CD14-positive monocyte (primary cell): ENCODE data around the gene BCL2L14. TPM values are rescaled to one million over a fixed set of nuclear protein-coding genes. Genes with fewer than 3 reads are reported as not detected.

Experiments used
- DNase-seq, 3 donors: peaks; one replicate each; pipeline ENCODE4 v3.0.0-alpha.2; 2011 to 2022
- H2AFZ ChIP-seq: 2 replicates; pipeline ENCODE4 v1.6.0; 2012; ENCODE audit warnings: mild to moderate bottlenecking, low read depth, low read length, inconsistent platforms; ENCODE audit not compliant: insufficient read depth, poor library complexity, severe bottlenecking
- H3K27ac ChIP-seq, 2 donors: 1 replicate in 1 of 2; 2 replicates in 1 of 2; pipeline ENCODE4 v1.5.1; 2012 to 2013; ENCODE audit warnings: low read length in 2 of 2, control low read depth in 1 of 2, inconsistent platforms in 1 of 2, low read depth in 1 of 2, mild to moderate bottlenecking in 1 of 2
- H3K27me3 ChIP-seq, 2 donors: one replicate each; pipeline versions ENCODE4 v1.6.0 to v1.6.1; 2011 to 2013; ENCODE audit warnings: low read length in 2 of 2; ENCODE audit not compliant: control insufficient read depth in 2 of 2, insufficient read depth in 2 of 2
- H3K36me3 ChIP-seq, 2 donors: replicated peaks in 1 of 2; 1 replicate in 1 of 2; 2 replicates in 1 of 2; pipeline versions ENCODE4 v1.5.1 to v1.6.1; 2012 to 2013; ENCODE audit warnings: low read length in 2 of 2, control low read depth in 1 of 2, inconsistent platforms in 1 of 2, mild to moderate bottlenecking in 1 of 2; ENCODE audit not compliant: insufficient read depth in 2 of 2, control insufficient read depth in 1 of 2
- H3K4me1 ChIP-seq, 2 donors: 1 replicate in 1 of 2; 2 replicates in 1 of 2; pipeline versions ENCODE4 v1.5.1 to v1.6.1; 2012 to 2013; ENCODE audit warnings: low read length in 2 of 2, control low read depth in 1 of 2, inconsistent platforms in 1 of 2, mild to moderate bottlenecking in 1 of 2, moderate library complexity in 1 of 2; ENCODE audit not compliant: insufficient read depth in 2 of 2, control insufficient read depth in 1 of 2
- H3K4me2 ChIP-seq: replicated peaks from 2 replicates; pipeline ENCODE3; 2012; ENCODE audit warnings: low read length, moderate library complexity, mild to moderate bottlenecking; ENCODE audit not compliant: poor library complexity, severe bottlenecking; ENCODE audit errors: extremely low read depth
- H3K4me3 ChIP-seq, 3 experiments: fragments of 200-600 bp in 1 of 3; sonication (generic) in 1 of 3; replicated peaks in 1 of 3; 1 replicate in 2 of 3; 2 replicates in 1 of 3; pipeline ENCODE4 v1.5.1; 2011 to 2013; ENCODE audit warnings: low read length in 3 of 3, mild to moderate bottlenecking in 3 of 3, control low read depth in 2 of 3, low read depth in 2 of 3, inconsistent platforms in 1 of 3, moderate library complexity in 1 of 3
- H3K79me2 ChIP-seq: 2 replicates; pipeline ENCODE4 v1.6.0; 2012; ENCODE audit warnings: mild to moderate bottlenecking, control low read depth, inconsistent platforms, low read length, moderate library complexity; ENCODE audit not compliant: insufficient read depth
- H3K9ac ChIP-seq: 2 replicates; pipeline ENCODE4 v1.6.0; 2017; ENCODE audit warnings: low read length, mild to moderate bottlenecking; ENCODE audit not compliant: insufficient read depth, poor library complexity, severe bottlenecking
- H3K9me3 ChIP-seq, 2 donors: replicated peaks in 1 of 2; 1 replicate in 1 of 2; 2 replicates in 1 of 2; pipeline versions ENCODE4 v1.5.1 to v1.6.1; 2012 to 2013; ENCODE audit warnings: low read length in 2 of 2, control low read depth in 1 of 2; ENCODE audit not compliant: control insufficient read depth in 1 of 2, insufficient read depth in 1 of 2
- H4K20me1 ChIP-seq: 2 replicates; pipeline ENCODE4 v1.6.0; 2012; ENCODE audit warnings: mild to moderate bottlenecking, low read length, control low read depth, moderate library complexity; ENCODE audit not compliant: insufficient read depth
- H3K27ac Mint-ChIP-seq, 7 donors: one replicate each; pipeline ENCODE4 v1.8.0; 2020; ENCODE audit warnings: mild to moderate bottlenecking in 7 of 7, mixed read lengths in 7 of 7, moderate library complexity in 6 of 7, inconsistent platforms in 2 of 7
- H3K27me3 Mint-ChIP-seq, 3 donors: one replicate each; pipeline ENCODE4 v1.8.0; 2021 to 2022; ENCODE audit warnings: low read depth in 3 of 3, mild to moderate bottlenecking in 3 of 3, mixed read lengths in 3 of 3, moderate library complexity in 3 of 3, inconsistent platforms in 1 of 3
- H3K36me3 Mint-ChIP-seq, 2 donors: one replicate each; pipeline ENCODE4 v1.8.0; 2020; ENCODE audit warnings: mixed read lengths in 2 of 2, inconsistent platforms in 1 of 2, mild to moderate bottlenecking in 1 of 2
- H3K4me1 Mint-ChIP-seq: one replicate; pipeline ENCODE4 v1.8.0; 2020; ENCODE audit warnings: mild to moderate bottlenecking, mixed read lengths
- H3K4me3 Mint-ChIP-seq, 2 donors: one replicate each; pipeline ENCODE4 v1.8.0; 2020; ENCODE audit warnings: mild to moderate bottlenecking in 2 of 2, mixed read lengths in 2 of 2, moderate library complexity in 1 of 2
- H3K9me3 Mint-ChIP-seq, 7 donors: one replicate each; pipeline ENCODE4 v1.8.0; 2020 to 2022; ENCODE audit warnings: mixed read lengths in 7 of 7, mild to moderate bottlenecking in 6 of 7, moderate library complexity in 6 of 7, inconsistent platforms in 2 of 7
- WGBS: methylation state at CpG from one replicate; pipeline ENCODE4 v1.1.5; 2013; ENCODE audit warnings: missing lambda C conversion rate; ENCODE audit not compliant: insufficient coverage; 5-methylcytosine and 5-hydroxymethylcytosine counted together
- intact Hi-C, 2 donors: fragments of 100-400 bp; cut with micrococcal nuclease; formaldehyde crosslinking; loops; one replicate each; pipeline versions ENCODE4 v1.15.0 to v1.15.1; 2023
- polyA plus RNA-seq, 3 donors: library from polyadenylated mRNA; depleted of rRNA in 1 of 3; unstranded in 2 of 3; stranded (reverse) in 1 of 3; fragments of 300-500 nt in 2 of 3; fragments of >200 nt in 1 of 3; fragmentation: Illumina TruSeq in 2 of 3; gene quantifications; 1 replicate in 2 of 3; 2 replicates in 1 of 3; pipeline ENCODE4 v1.2.3, GENCODE V29; 2012 to 2021
- TF ChIP-seq, protein P1 (sequence below): fragments of 200-600 bp; IDR thresholded peaks from one replicate; pipeline ENCODE4 v1.8.0; 2022; ENCODE audit warnings: antibody characterized with exemption, mild to moderate bottlenecking

Gene BCL2L14
- polyA plus RNA-seq, 3 donors: not detected

DNA sequence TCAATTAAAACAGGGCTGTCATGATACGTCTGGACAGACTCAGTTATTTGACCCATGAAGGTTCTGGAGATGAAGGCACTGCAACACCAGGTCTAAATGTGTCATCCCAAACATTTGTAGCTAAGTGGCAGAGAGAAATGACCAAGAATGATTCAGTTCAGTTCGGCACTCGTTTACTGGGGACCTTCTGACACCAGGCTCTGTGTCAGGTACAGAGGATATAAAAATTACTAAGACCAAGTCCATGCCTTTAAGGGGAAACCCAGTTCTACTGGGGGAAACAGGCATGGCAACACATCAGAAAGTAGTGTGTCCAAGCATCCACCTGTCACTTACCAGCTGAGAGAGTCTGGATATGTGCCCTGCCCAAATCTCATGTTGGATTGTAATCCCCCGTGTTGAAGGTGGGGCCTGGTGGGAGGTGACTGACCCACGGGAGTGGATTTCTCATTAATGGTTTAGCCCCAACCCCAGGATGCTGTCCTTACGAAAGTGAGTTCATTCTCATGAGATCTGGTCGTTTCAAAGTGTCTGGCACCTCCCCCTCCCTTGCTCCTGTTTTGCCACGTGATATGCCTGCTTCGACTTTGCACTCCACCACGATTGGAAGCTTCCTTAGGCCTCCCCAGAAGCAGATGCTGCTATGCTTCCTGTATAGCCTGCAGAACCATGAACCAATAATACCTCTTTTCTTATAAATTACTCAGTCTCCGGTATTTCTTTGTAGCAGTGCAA is 41.9 kb upstream of the BCL2L14 start:
- no peaks in the 10 kb centered on the region for H3K27me3 Mint-ChIP-seq

DNA sequence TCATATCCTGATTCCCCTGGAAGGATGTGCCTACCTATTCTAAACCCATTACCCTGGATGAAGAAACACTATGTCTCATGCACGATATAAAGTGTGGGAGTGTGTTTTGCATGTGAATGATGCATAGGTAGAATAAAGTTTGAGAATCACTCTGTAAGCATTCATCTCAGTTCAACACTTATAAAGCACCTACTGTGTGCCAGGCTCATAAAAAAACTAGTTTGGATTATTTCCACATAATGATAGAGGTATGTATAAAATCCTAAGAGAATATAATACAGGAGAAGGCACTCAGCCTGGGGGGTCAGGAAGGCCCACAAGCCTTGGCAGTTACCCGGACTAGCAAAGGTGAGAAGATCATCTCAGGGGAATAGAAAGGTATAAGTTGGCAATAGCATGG is 41.1 kb upstream of the BCL2L14 start:
- intact Hi-C loops: loop anchor here (5.0 to 10.0 kb wide), 4 partner anchors 135 to 475 kb away; no protein-coding TSS in a partner anchor
- Mint-ChIP-seq H3K4me1 (peaks cover 52% of the 10 kb centered on the region), H3K4me3 (no peak overlapping the region), H3K9me3 (peaks cover 0 to 4% (median 0%) of the 10 kb centered on the region in 7 donors), H3K27ac (peak overlapping the region in 1 of 7 donors; percentile 64), H3K36me3 (no peaks in the 10 kb centered on the region), H3K27me3 (no peaks in the 10 kb centered on the region)
- TF ChIP-seq, protein P1, sequence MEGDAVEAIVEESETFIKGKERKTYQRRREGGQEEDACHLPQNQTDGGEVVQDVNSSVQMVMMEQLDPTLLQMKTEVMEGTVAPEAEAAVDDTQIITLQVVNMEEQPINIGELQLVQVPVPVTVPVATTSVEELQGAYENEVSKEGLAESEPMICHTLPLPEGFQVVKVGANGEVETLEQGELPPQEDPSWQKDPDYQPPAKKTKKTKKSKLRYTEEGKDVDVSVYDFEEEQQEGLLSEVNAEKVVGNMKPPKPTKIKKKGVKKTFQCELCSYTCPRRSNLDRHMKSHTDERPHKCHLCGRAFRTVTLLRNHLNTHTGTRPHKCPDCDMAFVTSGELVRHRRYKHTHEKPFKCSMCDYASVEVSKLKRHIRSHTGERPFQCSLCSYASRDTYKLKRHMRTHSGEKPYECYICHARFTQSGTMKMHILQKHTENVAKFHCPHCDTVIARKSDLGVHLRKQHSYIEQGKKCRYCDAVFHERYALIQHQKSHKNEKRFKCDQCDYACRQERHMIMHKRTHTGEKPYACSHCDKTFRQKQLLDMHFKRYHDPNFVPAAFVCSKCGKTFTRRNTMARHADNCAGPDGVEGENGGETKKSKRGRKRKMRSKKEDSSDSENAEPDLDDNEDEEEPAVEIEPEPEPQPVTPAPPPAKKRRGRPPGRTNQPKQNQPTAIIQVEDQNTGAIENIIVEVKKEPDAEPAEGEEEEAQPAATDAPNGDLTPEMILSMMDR: no peak
- no peak overlapping the region for H3K9ac ChIP-seq
- no peak overlapping the region for H2AFZ ChIP-seq
- H3K4me3 ChIP-seq: no peak overlapping the region
- H3K27ac ChIP-seq: no peak overlapping the region
- H3K4me1 ChIP-seq: peaks cover 28 to 33% of the 10 kb centered on the region in 2 donors
- no peak for DNase-seq
- H4K20me1 ChIP-seq: no peaks in the 10 kb centered on the region
- H3K9me3 ChIP-seq: no peaks in the 10 kb centered on the region
- no peaks in the 10 kb centered on the region for H3K36me3 ChIP-seq
- no peaks in the 10 kb centered on the region for H3K79me2 ChIP-seq
- H3K4me2 ChIP-seq: no peak overlapping the region
- 100% methylated on average over 1 of the region's 2 CpGs for WGBS
- H3K27me3 ChIP-seq: no peaks in the 10 kb centered on the region

More for the DNA sequence above, 41.9 kb upstream of the BCL2L14 start:
- no peaks in the 10 kb centered on the region for H3K36me3 Mint-ChIP-seq
- Histone ChIP-seq H3K9ac (no peak overlapping the region), H3K4me1 (peaks cover 30 to 37% of the 10 kb centered on the region in 2 donors), H3K36me3 (no peaks in the 10 kb centered on the region), H4K20me1 (no peaks in the 10 kb centered on the region), H3K4me2 (no peak overlapping the region), H3K4me3 (no peak overlapping the region), H3K9me3 (no peaks in the 10 kb centered on the region), H3K27me3 (no peaks in the 10 kb centered on the region), H3K27ac (no peak overlapping the region), H2AFZ (no peak overlapping the region), H3K79me2 (no peaks in the 10 kb centered on the region)
- no peak overlapping the region for H3K27ac Mint-ChIP-seq
- TF ChIP-seq, protein P1: no peak
- peaks cover 55% of the 10 kb centered on the region for H3K4me1 Mint-ChIP-seq
- WGBS: 58% methylated on average over 9 of the region's 11 CpGs
- H3K9me3 Mint-ChIP-seq: peaks cover 0 to 4% (median 0%) of the 10 kb centered on the region in 7 donors
- intact Hi-C loops: no loop called here
- H3K4me3 Mint-ChIP-seq: no peak overlapping the region
- DNase-seq: no peak
